GM18526 (cell line): ENCODE data around the gene KIF3C.

ENCODE experiments used
- POLR2A ChIP-seq: IDR thresholded peaks from 3 replicates; pipeline ENCODE4 v1.6.1; 2011; ENCODE audit not compliant: insufficient read length; ENCODE audit errors: extremely low read depth

The KIF3C gene

DNA sequence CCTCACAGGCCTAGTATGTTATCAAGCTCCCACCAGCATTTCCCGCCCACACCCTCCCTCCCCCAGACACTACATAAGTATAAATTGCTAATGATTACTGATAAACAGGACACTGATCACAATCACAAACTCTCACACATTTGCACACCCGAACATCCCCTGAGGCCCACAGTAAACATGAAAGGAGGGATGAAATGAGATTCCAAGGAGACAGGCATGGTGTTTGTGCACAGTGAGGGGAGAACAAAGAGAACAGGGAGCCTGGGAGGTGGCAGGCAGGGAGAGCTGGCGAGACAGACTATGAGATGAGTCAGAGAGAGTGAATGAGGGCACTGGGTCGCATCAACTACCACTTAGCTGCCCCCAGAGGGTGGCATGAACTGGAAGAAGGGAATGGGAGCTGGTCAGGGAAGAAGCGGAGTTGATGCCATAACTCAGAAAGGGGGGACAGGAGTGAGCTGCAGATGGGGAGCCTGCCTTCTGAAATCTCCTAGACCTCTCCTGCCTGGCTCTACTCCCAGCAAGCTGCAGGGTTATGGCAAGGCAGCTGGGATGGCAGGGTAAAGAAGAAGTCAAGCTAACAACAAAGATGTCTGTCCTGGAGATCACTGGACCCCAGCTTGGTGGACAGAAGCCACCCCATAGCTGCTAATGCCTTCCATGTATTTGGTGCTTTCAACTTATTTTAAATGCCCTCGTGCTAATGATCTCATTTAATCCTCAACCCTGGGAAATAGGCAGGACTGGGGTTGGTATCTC, 5.1 kb downstream of the KIF3C start:
- TF ChIP-seq POLR2A = no peak

DNA sequence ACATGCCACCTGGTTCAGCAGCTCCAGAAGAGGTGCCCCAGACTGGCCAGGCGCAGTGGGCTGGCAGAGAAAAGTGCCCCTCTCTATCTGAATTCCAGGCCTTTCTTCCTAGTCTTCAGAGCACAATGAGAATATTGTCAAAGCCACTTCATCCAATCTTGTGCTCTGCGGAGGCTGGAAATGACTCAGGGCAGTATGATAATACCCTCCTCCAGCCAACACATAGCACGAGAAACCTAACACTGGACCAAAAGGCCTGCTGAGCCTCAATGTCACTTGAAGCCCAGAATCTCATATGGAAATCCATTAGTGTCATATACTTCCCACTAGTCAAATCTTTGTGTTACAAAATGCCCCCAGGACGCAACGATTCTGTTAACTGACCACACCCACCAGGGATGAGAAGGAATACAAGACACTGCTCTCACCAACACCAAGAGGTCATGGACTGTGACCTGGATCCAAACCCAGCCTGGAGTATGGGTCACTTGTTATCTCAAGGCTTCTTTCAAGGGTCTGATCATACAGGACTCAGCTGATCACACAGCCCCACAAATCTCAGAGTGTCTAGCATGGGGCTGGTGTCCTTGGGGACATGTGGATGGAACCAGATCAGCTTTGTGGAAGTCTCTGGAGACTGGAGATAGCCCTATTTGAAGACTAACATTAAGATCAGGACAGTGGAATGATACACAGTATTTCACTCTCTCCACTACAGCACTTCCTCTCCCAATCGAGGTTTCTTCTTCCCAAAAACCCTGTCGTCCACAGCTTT, 10.1 kb downstream of the KIF3C start:
- TF ChIP-seq POLR2A = no peak

DNA sequence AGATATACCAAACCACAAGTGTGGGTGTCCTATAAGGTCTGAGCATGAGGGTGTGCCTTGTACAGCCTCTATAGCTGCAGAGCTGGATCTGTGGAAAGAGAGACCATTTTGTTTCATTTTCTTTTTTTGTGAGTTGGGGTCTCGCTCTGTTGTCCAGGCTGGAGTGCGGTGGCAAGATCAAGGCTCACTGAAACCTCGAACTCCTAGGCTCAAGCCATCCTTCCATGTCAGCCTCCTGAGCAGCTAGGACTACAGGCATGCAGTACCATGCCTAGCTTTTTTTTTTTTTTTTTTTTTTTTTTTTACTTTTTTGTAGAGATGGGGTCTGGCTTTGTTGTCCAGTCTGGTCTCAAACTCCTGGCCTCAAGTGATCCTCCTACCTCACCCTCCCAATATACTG, 10.7 kb downstream of the KIF3C start:
- TF ChIP-seq POLR2A = no peak

DNA sequence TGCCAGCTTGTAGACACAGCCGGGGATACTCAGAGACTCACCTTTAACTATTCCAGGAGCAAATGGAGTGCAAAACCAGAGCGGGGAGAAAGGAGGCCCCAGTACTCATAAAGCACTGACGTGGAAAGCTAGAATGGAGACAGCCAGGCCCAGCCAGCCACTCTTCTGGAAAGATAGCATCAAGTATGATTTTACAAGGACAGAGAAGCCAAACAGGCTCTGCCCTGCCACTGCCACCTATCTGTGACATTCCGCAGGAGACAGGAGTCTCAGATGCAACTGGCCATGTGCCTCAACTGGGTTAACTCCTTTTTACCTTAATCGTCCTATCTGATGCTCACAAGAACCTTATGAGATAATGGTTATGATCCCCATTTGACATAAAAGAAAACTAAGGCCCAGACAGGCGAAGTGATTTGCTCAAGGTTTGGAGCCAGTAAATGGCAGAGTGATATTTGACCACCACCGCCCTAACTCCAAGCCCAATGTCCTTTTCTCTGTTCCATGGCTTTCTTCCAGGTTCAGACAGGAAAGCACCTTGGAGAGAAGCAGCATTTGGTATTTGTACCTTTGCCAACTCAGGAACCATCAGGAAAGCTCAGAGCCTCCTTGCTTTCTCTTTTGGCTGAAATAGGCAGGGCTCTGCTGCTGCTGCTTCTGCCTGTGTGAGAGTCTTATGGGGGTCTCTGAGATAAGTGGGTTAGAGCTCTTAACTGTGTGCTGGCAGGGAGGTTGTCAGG, 15.6 kb downstream of the KIF3C start:
- no peak for TF ChIP-seq POLR2A

- no peak for TF ChIP-seq POLR2A
Measured at GRCh38 chr2:25964891-25965290, 17.4 kb downstream of the KIF3C start.

DNA sequence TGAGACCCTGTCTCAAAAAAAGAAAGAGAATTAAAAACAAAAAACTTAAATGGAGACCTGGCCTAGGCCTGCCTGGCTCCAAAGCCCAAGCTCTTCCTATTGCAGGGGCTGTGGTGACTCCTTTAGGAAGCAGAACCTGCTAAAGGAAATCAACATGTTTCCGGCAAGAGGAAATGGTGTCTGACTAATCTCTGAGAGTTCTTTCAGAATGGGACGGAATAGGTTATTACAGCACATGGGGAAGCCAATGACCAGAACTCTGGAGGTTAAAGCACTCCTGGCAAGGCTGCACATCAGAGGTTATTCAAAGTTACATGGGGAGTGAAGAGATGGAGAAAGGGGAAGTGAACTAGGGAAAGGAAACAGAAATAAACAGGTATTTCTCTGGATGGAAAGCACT, 21.4 kb downstream of the KIF3C start:
- TF ChIP-seq POLR2A = no peak

DNA sequence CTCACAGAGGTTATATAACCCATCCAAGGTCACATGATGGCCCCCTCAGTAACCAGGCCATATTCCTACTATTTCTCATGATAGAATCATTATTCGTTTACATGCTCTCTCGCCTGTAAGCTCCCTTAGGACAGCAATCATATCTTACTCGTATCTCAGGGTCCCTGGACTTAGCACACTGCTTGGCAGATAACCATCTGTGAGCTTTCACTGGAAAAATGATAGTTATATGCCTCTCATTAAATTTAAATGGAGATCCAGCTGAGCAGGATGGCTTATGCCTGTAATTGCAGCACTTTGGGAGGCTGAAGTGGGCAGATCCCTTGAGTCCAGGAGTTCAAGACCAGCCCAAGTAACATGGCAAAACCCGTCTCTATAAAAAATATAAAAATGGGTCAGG, 21.9 kb downstream of the KIF3C start:
- TF ChIP-seq POLR2A = no peak

DNA sequence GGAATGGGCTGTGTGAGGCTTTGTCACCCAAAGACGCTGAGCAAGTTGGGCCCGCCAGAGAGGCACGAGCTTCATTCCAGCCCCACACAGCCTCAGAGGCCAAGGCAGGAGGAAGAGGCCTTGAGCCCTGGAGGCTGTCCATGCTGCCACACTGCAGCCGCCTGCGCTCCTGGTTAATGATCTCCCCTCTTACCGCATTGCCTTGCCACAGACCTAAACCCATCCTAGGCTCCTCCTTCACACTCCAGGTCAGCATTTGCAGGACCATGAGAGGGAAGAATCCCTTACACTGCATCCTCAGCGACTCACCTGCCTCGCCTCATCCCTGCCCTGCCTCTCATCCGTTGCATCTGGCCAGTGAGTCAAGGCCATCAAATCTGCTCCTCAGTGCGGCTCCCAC, 24.6 kb downstream of the KIF3C start:
- TF ChIP-seq POLR2A = no peak

- no peak for TF ChIP-seq POLR2A
Measured at GRCh38 chr2:25955869-25956535, 26.3 kb downstream of the KIF3C start.

- no peak for TF ChIP-seq POLR2A
Measured at GRCh38 chr2:25955036-25955435, 27.3 kb downstream of the KIF3C start.

DNA sequence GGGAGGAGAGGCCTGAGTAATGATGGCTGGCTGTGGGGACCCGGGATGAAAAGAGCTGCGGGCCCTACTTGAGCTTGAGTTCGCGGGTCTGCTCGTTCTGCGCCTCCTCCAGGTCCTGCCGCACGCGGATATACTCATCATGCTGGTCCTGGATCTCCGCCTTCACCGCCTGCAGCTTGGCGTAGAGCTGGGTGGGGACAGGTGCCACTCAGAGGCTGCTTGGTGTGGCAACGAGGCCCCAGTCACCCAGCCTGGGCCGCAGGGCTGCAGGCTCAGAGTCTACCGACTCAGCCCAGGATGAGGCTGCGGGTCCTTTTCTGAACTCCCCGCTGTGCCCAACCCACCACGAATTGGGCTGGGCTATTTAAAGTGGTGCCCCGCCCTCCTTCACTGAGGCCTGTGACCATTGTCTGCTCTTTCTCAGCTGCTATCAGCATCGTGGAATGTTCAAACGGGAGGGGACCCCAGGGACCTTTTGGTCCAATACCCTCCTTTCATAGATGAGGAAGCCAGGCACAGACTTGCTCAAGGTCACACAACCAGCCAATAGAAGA, 28.0 kb downstream of the KIF3C start:
- no peak for TF ChIP-seq POLR2A

- TF ChIP-seq POLR2A = no peak
Measured at GRCh38 chr2:25951071-25951547, 31.2 kb downstream of the KIF3C start.

- TF ChIP-seq POLR2A = no peak
Measured at GRCh38 chr2:25948437-25948836, 33.9 kb downstream of the KIF3C start.

DNA sequence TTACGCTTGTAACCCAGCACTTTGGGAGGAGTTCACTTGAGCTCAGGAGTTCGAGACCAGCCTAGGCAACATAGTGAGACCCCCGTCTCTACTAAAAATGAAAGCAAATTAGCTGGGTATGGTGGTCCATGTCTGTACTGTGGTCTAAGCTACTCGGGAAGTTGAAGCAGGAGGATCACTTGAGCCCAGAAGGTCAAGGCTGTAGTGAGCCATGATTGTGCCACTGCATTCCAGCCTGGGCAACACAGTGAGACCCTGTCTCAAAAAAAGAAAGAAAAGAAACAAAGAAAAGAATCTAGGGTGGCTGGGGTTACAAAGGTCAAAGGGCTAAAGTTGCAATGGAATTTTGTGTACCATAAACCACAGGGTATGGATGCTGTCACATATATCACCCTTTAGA, 41.3 kb downstream of the KIF3C start:
- TF ChIP-seq POLR2A = no peak

GRCh38 chr2:25939257-25939668, 43.0 kb downstream of the KIF3C start:
- no peak for TF ChIP-seq POLR2A
